ENCODE data around the gene PRKAR1A. TPM values are rescaled to one million over a fixed set of nuclear protein-coding genes. Genes with fewer than 3 reads are reported as not detected.

The PRKAR1A gene
- total RNA-seq, 4 donors from 2014 or later = 267 to 390 (median 347) TPM

GRCh38 chr17:68567035-68567434 is 54.8 kb downstream of the PRKAR1A start:
- Histone ChIP-seq H3K27ac (no peak overlapping the region), H3K27me3 (no peaks in the 10 kb centered on the region), H3K36me3 (no peaks in the 10 kb centered on the region), H3K4me3 (no peak overlapping the region), H3K9me3 (no peaks in the 10 kb centered on the region), H3K4me1 (peaks cover 0 to 8% (median 0%) of the 10 kb centered on the region in 3 donors)
- TF ChIP-seq EP300 (IDR thresholded peaks at IDR 0.05) (no peak), POLR2AphosphoS5 (IDR thresholded peaks at IDR 0.05) (no peak), POLR2A (IDR thresholded peaks at IDR 0.05) (no peak)
- TF ChIP-seq, protein P1, sequence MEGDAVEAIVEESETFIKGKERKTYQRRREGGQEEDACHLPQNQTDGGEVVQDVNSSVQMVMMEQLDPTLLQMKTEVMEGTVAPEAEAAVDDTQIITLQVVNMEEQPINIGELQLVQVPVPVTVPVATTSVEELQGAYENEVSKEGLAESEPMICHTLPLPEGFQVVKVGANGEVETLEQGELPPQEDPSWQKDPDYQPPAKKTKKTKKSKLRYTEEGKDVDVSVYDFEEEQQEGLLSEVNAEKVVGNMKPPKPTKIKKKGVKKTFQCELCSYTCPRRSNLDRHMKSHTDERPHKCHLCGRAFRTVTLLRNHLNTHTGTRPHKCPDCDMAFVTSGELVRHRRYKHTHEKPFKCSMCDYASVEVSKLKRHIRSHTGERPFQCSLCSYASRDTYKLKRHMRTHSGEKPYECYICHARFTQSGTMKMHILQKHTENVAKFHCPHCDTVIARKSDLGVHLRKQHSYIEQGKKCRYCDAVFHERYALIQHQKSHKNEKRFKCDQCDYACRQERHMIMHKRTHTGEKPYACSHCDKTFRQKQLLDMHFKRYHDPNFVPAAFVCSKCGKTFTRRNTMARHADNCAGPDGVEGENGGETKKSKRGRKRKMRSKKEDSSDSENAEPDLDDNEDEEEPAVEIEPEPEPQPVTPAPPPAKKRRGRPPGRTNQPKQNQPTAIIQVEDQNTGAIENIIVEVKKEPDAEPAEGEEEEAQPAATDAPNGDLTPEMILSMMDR (IDR thresholded peaks at IDR 0.05) = no peak
- 51 to 84% methylated on average over 3 of the region's 3 CpGs for WGBS, 2 donors (ENCODE audit: low coverage in 1 of 2)
- ATAC-seq = no peak

DNA sequence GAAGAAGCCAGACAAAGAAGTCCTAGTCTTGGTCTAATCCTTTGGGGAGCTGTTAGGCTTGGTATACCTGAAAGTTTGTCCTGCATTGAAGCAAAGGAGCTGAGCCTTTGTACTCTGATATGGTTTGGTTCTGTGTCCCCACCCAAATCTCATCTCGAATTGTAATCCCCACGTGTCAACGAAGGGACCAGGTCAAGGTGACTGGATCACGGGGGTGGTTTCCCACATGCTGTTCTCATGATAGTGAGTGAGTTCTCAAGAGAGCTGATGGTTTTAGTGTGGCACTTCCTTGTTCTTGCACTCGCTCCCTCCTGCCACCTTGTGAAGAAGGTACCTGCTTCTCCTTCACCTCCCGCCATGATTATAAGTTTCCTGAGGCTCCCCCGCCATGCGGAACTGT is 55.4 kb downstream of the PRKAR1A start:
- H3K4me3 ChIP-seq = no peak overlapping the region
- H3K36me3 ChIP-seq = no peaks in the 10 kb centered on the region
- WGBS, 2 donors (ENCODE audit: low coverage in 1 of 2) = 88 to 100% methylated on average over 3 of the region's 8 CpGs
- H3K9me3 ChIP-seq = no peaks in the 10 kb centered on the region
- no peak overlapping the region for H3K27ac ChIP-seq
- H3K4me1 ChIP-seq = peaks cover 0 to 8% (median 0%) of the 10 kb centered on the region in 3 donors
- no peak for ATAC-seq
- no peaks in the 10 kb centered on the region for H3K27me3 ChIP-seq
- no peak for TF ChIP-seq EP300 (IDR thresholded peaks at IDR 0.05)
- no peak for TF ChIP-seq POLR2AphosphoS5 (IDR thresholded peaks at IDR 0.05)
- TF ChIP-seq, protein P1 (IDR thresholded peaks at IDR 0.05) = no peak

DNA sequence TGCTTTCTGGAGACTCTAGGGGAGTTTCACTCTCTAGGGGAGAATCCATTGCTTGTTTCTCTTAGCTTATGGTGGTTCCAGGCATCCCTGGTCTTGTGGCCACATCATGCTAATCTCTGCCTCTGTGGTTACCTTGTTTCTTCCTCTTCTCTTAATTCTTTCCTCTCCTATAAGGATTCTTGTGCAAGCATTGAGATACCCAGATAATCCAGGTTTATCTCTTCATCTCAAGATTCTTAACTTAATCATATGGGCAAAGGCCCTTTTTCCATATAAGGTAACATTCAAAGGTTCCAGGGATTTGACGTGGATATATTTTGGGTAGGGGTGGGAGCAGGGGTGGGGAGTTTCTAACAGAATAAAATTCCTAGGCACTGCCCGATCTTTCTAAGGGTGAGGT is 56.4 kb downstream of the PRKAR1A start:
- no peak for ATAC-seq
- peaks cover 0 to 8% (median 0%) of the 10 kb centered on the region in 3 donors for H3K4me1 ChIP-seq
- H3K27ac ChIP-seq = no peak overlapping the region
- no peaks in the 10 kb centered on the region for H3K27me3 ChIP-seq
- no peak overlapping the region for H3K4me3 ChIP-seq
- no peaks in the 10 kb centered on the region for H3K36me3 ChIP-seq
- H3K9me3 ChIP-seq = no peaks in the 10 kb centered on the region
- WGBS, 2 donors (ENCODE audit: low coverage in 1 of 2) = 66 to 67% methylated on average over 1 to 2 of the region's 2 CpGs
- no peak for TF ChIP-seq POLR2A (IDR thresholded peaks at IDR 0.05)
- no peak for TF ChIP-seq POLR2AphosphoS5 (IDR thresholded peaks at IDR 0.05)
- TF ChIP-seq EP300 (IDR thresholded peaks at IDR 0.05) = no peak
- TF ChIP-seq, protein P1 (IDR thresholded peaks at IDR 0.05) = no peak

- TF ChIP-seq POLR2A (IDR thresholded peaks at IDR 0.05) (no peak), POLR2AphosphoS5 (IDR thresholded peaks at IDR 0.05) (no peak), EP300 (IDR thresholded peaks at IDR 0.05) (no peak)
- H3K4me3 ChIP-seq = no peak overlapping the region
- H3K27me3 ChIP-seq = no peaks in the 10 kb centered on the region
- ATAC-seq = no peak
- no peaks in the 10 kb centered on the region for H3K36me3 ChIP-seq
- H3K4me1 ChIP-seq = peaks cover 0 to 8% (median 0%) of the 10 kb centered on the region in 3 donors
- H3K27ac ChIP-seq = no peak overlapping the region
- H3K9me3 ChIP-seq = no peaks in the 10 kb centered on the region
Measured at GRCh38 chr17:68569346-68569745, 57.1 kb downstream of the PRKAR1A start.

DNA sequence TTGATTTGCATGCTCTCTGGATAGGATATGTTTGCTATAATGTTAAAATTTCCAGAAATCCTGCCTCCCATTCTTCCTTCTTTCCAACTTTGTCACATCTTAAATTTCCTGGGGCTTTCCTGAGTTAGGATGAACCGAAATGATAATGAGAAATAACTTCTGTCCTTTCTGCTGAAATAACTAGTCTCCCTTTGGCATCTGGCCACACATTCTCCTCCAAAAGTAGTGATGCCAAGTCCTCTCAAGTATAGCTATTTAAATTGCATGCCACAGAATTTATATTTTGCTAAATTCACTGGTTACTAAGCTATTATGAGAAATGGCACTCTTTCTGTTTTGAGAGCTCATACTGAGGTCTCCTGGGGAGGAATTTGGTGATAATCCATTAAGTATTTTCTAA is 58.3 kb downstream of the PRKAR1A start:
- WGBS, 2 donors (ENCODE audit: low coverage in 1 of 2) = 35 to 70% methylated on average over 1 of the region's 1 CpG
- H3K4me3 ChIP-seq = no peak overlapping the region
- H3K36me3 ChIP-seq = no peaks in the 10 kb centered on the region
- no peaks in the 10 kb centered on the region for H3K9me3 ChIP-seq
- H3K4me1 ChIP-seq = peaks cover 0 to 8% (median 0%) of the 10 kb centered on the region in 3 donors
- TF ChIP-seq, protein P1 (IDR thresholded peaks at IDR 0.05) = no peak
- TF ChIP-seq POLR2AphosphoS5 (IDR thresholded peaks at IDR 0.05) (no peak), POLR2A (IDR thresholded peaks at IDR 0.05) (no peak), EP300 (IDR thresholded peaks at IDR 0.05) (no peak)
- no peaks in the 10 kb centered on the region for H3K27me3 ChIP-seq
- ATAC-seq = no peak
- H3K27ac ChIP-seq = no peak overlapping the region

All from gastroesophageal sphincter (tissue), 4 donors.